ENCODE results near the gene MBNL2. TPM values are rescaled to one million over a fixed set of nuclear protein-coding genes. Genes with fewer than 3 reads are reported as not detected.

The MBNL2 gene
- total and polyA plus RNA-seq, 8 donors, result 8.9 to 66.5 (median 37.7) TPM

- H3K27me3 ChIP-seq, result no peaks in the 10 kb centered on the region
- intact Hi-C loops (cut with DNase I), result no loop called here
- no peak overlapping the region for H3K27ac ChIP-seq
- FAIRE-seq, result no peak
- WGBS, 2 donors, result 83 to 88% methylated on average over 6 of the region's 6 CpGs
- no peak for ATAC-seq
- TF ChIP-seq CTCF (IDR thresholded peaks at IDR 0.05), result no peak
- H3K4me3 ChIP-seq, result no peak overlapping the region
- H3K9me3 ChIP-seq, result no peaks in the 10 kb centered on the region
- H3K36me3 ChIP-seq, result no peaks in the 10 kb centered on the region
- H3K4me1 ChIP-seq, result no peaks in the 10 kb centered on the region
- no peak for DNase-seq
These were observed 189.9 kb downstream of the MBNL2 start for GRCh38 chr13:97411984-97412383.

- H3K4me1 ChIP-seq, result no peaks in the 10 kb centered on the region
- H3K4me3 ChIP-seq, result no peak overlapping the region
- no peaks in the 10 kb centered on the region for H3K27me3 ChIP-seq
- H3K36me3 ChIP-seq, result no peaks in the 10 kb centered on the region
- TF ChIP-seq CTCF (IDR thresholded peaks at IDR 0.05), result no peak
- FAIRE-seq, result no peak
- no peaks in the 10 kb centered on the region for H3K9me3 ChIP-seq
- 18 to 27% methylated on average over 1 of the region's 1 CpG for WGBS, 2 donors
- H3K27ac ChIP-seq, result no peak overlapping the region
- DNase-seq, result no peak
- ATAC-seq, result no peak
- intact Hi-C loops (cut with DNase I), result no loop called here
These were observed 191.6 kb downstream of the MBNL2 start for GRCh38 chr13:97413694-97414093.

GRCh38 chr13:97414392-97414791 is 192.3 kb downstream of the MBNL2 start:
- Histone ChIP-seq H3K4me1 (no peaks in the 10 kb centered on the region), H3K27me3 (no peaks in the 10 kb centered on the region), H3K4me3 (no peak overlapping the region), H3K9me3 (no peaks in the 10 kb centered on the region), H3K36me3 (no peaks in the 10 kb centered on the region), H3K27ac (no peak overlapping the region)
- TF ChIP-seq CTCF (IDR thresholded peaks at IDR 0.05), result no peak
- no peak for FAIRE-seq
- WGBS, 2 donors, result 49 to 55% methylated on average over 4 of the region's 4 CpGs
- DNase-seq, result no peak
- intact Hi-C loops (cut with DNase I), result no loop called here
- no peak for ATAC-seq

- Histone ChIP-seq H3K36me3 (no peaks in the 10 kb centered on the region), H3K27ac (no peak overlapping the region), H3K9me3 (no peaks in the 10 kb centered on the region), H3K4me1 (no peaks in the 10 kb centered on the region), H3K27me3 (no peaks in the 10 kb centered on the region), H3K4me3 (no peak overlapping the region)
- no peak for TF ChIP-seq CTCF (IDR thresholded peaks at IDR 0.05)
- DNase-seq, result no peak
- WGBS, 2 donors, result 45 to 50% methylated on average over 5 of the region's 5 CpGs
- intact Hi-C loops (cut with DNase I), result no loop called here
- FAIRE-seq, result no peak
- no peak for ATAC-seq
These were observed 195.6 kb downstream of the MBNL2 start for GRCh38 chr13:97417698-97418097.

- 84 to 90% methylated on average over 8 of the region's 8 CpGs for WGBS, 2 donors
- H3K27ac ChIP-seq, result no peak overlapping the region
- no peak for FAIRE-seq
These were observed 200.3 kb downstream of the MBNL2 start for GRCh38 chr13:97422118-97423054.

More at GRCh38 chr13:97422118-97423054, 200.3 kb downstream of the MBNL2 start:
- intact Hi-C loops (cut with DNase I), result no loop called here
- Histone ChIP-seq H3K4me1 (peaks cover 0 to 7% (median 0%) of the 10 kb centered on the region in 3 donors), H3K4me3 (no peak overlapping the region), H3K36me3 (no peaks in the 10 kb centered on the region), H3K27me3 (no peaks in the 10 kb centered on the region), H3K9me3 (no peaks in the 10 kb centered on the region)
- TF ChIP-seq CTCF (IDR thresholded peaks at IDR 0.05), result no peak
- DNase-seq (no peak), ATAC-seq (no peak)
